IMR-90 (cell line): ENCODE results near the gene RUSF1. TPM values are rescaled to one million over a fixed set of nuclear protein-coding genes. Genes with fewer than 3 reads are reported as not detected.

ENCODE experiments used
- ATAC-seq: fragments of 200-7000 bp; cut with Tn5 transposase; 2 replicates; pipeline ENCODE4 v1.9.1; 2020; ENCODE audit warnings: low read depth, mild to moderate bottlenecking, moderate library complexity
- BruUV-seq: library from RNA; stranded (reverse); fragments of 400-500 nt; replicated peaks from 2 replicates; lab custom pipeline; 2021; lab: Mats Ljungman, UMichigan
- CTCF ChIA-PET: fragments of 300-600 bp; formaldehyde crosslinking; extraction: SDS; loops from one replicate; lab custom pipeline; 2021; ENCODE audit warnings: antibody characterized with exemption; lab: Yijun Ruan, JAX
- POLR2A ChIA-PET: fragments of 300-600 bp; sonication (Branson Sonifier 250); formaldehyde crosslinking; loops from one replicate; lab custom pipeline; 2022; ENCODE audit warnings: antibody characterized with exemption; ENCODE audit not compliant: unreplicated experiment; lab: Charles Lee
- DNase-seq: peaks from one replicate; pipeline ENCODE4 v3.0.0; 2013
- H2AFZ ChIP-seq: replicated peaks from 2 replicates; pipeline ENCODE3; 2013; ENCODE audit warnings: low read length, mild to moderate bottlenecking; ENCODE audit not compliant: poor library complexity
- H2AK5ac ChIP-seq: 2 replicates; pipeline ENCODE4 v1.6.1; 2013; ENCODE audit warnings: low read depth, low read length, inconsistent platforms
- H2AK9ac ChIP-seq: replicated peaks from 2 replicates; pipeline ENCODE3; 2013; ENCODE audit warnings: mild to moderate bottlenecking, low read depth, low read length, moderate library complexity; ENCODE audit not compliant: poor library complexity
- H2BK120ac ChIP-seq: 2 replicates; pipeline ENCODE4 v1.6.1; 2013; ENCODE audit warnings: low read depth, low read length, inconsistent platforms
- H2BK15ac ChIP-seq: 3 replicates; pipeline ENCODE4 v1.6.1; 2013; ENCODE audit warnings: low read depth, low read length, inconsistent platforms
- H2BK20ac ChIP-seq: 2 replicates; pipeline ENCODE4 v1.6.1; 2013; ENCODE audit warnings: low read depth, mild to moderate bottlenecking, inconsistent platforms, low read length, moderate library complexity
- H2BK5ac ChIP-seq: 2 replicates; pipeline ENCODE4 v1.6.1; 2013; ENCODE audit warnings: mild to moderate bottlenecking, low read depth, low read length, inconsistent platforms; ENCODE audit not compliant: poor library complexity, severe bottlenecking
- H3K14ac ChIP-seq: replicated peaks from 2 replicates; pipeline ENCODE4 v1.6.1; 2013; ENCODE audit warnings: low read depth, low read length, inconsistent platforms
- H3K18ac ChIP-seq: 2 replicates; pipeline ENCODE4 v1.6.1; 2013; ENCODE audit warnings: low read depth, low read length, control low read depth
- H3K23ac ChIP-seq: 2 replicates; pipeline ENCODE4 v1.6.1; 2013; ENCODE audit warnings: low read depth, low read length, inconsistent platforms
- H3K27ac ChIP-seq: 2 replicates; pipeline ENCODE4 v1.5.1; 2013; ENCODE audit warnings: mild to moderate bottlenecking, control low read depth, low read length; ENCODE audit not compliant: insufficient read depth
- H3K27me3 ChIP-seq: 2 replicates; pipeline ENCODE4 v1.6.1; 2013; ENCODE audit warnings: low read length; ENCODE audit not compliant: control insufficient read depth, insufficient read depth
- H3K36me3 ChIP-seq: 2 replicates; pipeline ENCODE4 v1.6.1; 2013; ENCODE audit warnings: low read length, mixed read lengths; ENCODE audit not compliant: control insufficient read depth, insufficient read depth
- H3K4ac ChIP-seq: 2 replicates; pipeline ENCODE4 v1.6.1; 2013; ENCODE audit warnings: low read depth, low read length, inconsistent platforms
- H3K4me1 ChIP-seq: 2 replicates; pipeline ENCODE4 v1.6.1; 2013; ENCODE audit warnings: low read length, mixed read lengths; ENCODE audit not compliant: control insufficient read depth, insufficient read depth
- H3K4me2 ChIP-seq: 2 replicates; pipeline ENCODE4 v1.6.1; 2013; ENCODE audit warnings: low read depth, mild to moderate bottlenecking, control low read depth, low read length, moderate library complexity
- H3K4me3 ChIP-seq: 2 replicates; pipeline ENCODE4 v1.5.1; 2013; ENCODE audit warnings: low read depth, mild to moderate bottlenecking, control low read depth, low read length, moderate library complexity; ENCODE audit not compliant: insufficient read depth
- H3K56ac ChIP-seq: 2 replicates; pipeline ENCODE4 v1.6.1; 2013; ENCODE audit warnings: low read length, inconsistent platforms; ENCODE audit not compliant: insufficient read depth; ENCODE audit errors: extremely low read depth
- H3K79me1 ChIP-seq, 2 experiments: 2 replicates each; pipeline ENCODE4 v1.6.1; 2013; ENCODE audit warnings: low read length in 2 of 2, inconsistent platforms in 1 of 2, low read depth in 1 of 2
- H3K9ac ChIP-seq: 2 replicates; pipeline ENCODE4 v1.6.1; 2013; ENCODE audit warnings: low read depth, low read length, control low read depth
- H3K9me1 ChIP-seq: 2 replicates; pipeline ENCODE4 v1.6.1; 2013; ENCODE audit warnings: low read length, inconsistent platforms; ENCODE audit not compliant: insufficient read depth
- H3K9me3 ChIP-seq: 2 replicates; pipeline ENCODE4 v1.6.1; 2013; ENCODE audit warnings: low read length; ENCODE audit not compliant: control insufficient read depth, insufficient read depth
- H4K20me1 ChIP-seq: 2 replicates; pipeline ENCODE4 v1.6.1; 2013; ENCODE audit warnings: low read length, inconsistent platforms; ENCODE audit not compliant: insufficient read depth
- H4K5ac ChIP-seq: 2 replicates; pipeline ENCODE4 v1.6.1; 2013; ENCODE audit warnings: mild to moderate bottlenecking, low read depth, low read length, control low read depth
- H4K8ac ChIP-seq, 2 experiments: 2 replicates each; pipeline ENCODE4 v1.6.1; 2013; ENCODE audit warnings: low read depth in 2 of 2, low read length in 2 of 2, control low read depth in 1 of 2, inconsistent platforms in 1 of 2
- H4K91ac ChIP-seq: 2 replicates; pipeline ENCODE4 v1.6.1; 2013; ENCODE audit warnings: low read depth, low read length, inconsistent platforms; ENCODE audit not compliant: insufficient read depth
- BHLHE40 ChIP-seq: fragments of 150-350 bp; IDR thresholded peaks from 2 replicates; pipeline ENCODE4 v1.6.1; 2016; ENCODE audit warnings: mild to moderate bottlenecking, low read depth, low read length
- CEBPB ChIP-seq: IDR thresholded peaks from 2 replicates; pipeline ENCODE4 v1.6.1; 2012; ENCODE audit warnings: low read depth, low read length, improper control_type of control experiment
- CHD1 ChIP-seq: IDR thresholded peaks from 2 replicates; pipeline ENCODE4 v1.6.1; 2012; ENCODE audit warnings: low read depth, low read length, improper control_type of control experiment
- FOS ChIP-seq: fragments of 150-350 bp; IDR thresholded peaks from 2 replicates; pipeline ENCODE4 v1.6.1; 2016; ENCODE audit warnings: low read depth, low read length
- MAFK ChIP-seq: IDR thresholded peaks from 2 replicates; pipeline ENCODE4 v1.6.1; 2012; ENCODE audit warnings: low read depth, low read length, improper control_type of control experiment
- MAZ ChIP-seq: IDR thresholded peaks from 2 replicates; pipeline ENCODE4 v1.6.1; 2012; ENCODE audit warnings: low read depth, mild to moderate bottlenecking, low read length, improper control_type of control experiment, moderate library complexity, borderline replicate concordance
- MXI1 ChIP-seq: IDR thresholded peaks from 2 replicates; pipeline ENCODE4 v1.6.1; 2012; ENCODE audit warnings: low read depth, mild to moderate bottlenecking, low read length, moderate library complexity, borderline replicate concordance
- NFE2L2 ChIP-seq: fragments of 150-350 bp; IDR thresholded peaks from 2 replicates; pipeline ENCODE4 v1.6.1; 2016; ENCODE audit warnings: low read depth, mild to moderate bottlenecking, low read length
- POLR2A ChIP-seq: IDR thresholded peaks from 2 replicates; pipeline ENCODE4 v1.6.1; 2012; ENCODE audit warnings: mild to moderate bottlenecking, low read depth, low read length
- RAD21 ChIP-seq: IDR thresholded peaks from 2 replicates; pipeline ENCODE4 v1.6.1; 2012; ENCODE audit warnings: low read length, improper control_type of control experiment
- RCOR1 ChIP-seq: IDR thresholded peaks from 2 replicates; pipeline ENCODE4 v1.6.1; 2012; ENCODE audit warnings: mild to moderate bottlenecking, low read length, improper control_type of control experiment; ENCODE audit not compliant: insufficient replicate concordance
- RFX5 ChIP-seq: IDR thresholded peaks from 2 replicates; pipeline ENCODE4 v1.8.0; 2012; ENCODE audit warnings: low read depth, mild to moderate bottlenecking, low read length, moderate library complexity
- SMC3 ChIP-seq: fragments of 150-350 bp; IDR thresholded peaks from 2 replicates; pipeline ENCODE4 v1.6.1; 2016; ENCODE audit warnings: low read depth, mild to moderate bottlenecking, antibody characterized with exemption, low read length, moderate library complexity
- WGBS, 2 experiments: methylation state at CpG; one replicate each; pipeline versions ENCODE4 v1.1.5 to v1.1.7; 2013; ENCODE audit warnings: missing lambda C conversion rate in 2 of 2; ENCODE audit not compliant: insufficient read length in 1 of 2; ENCODE audit errors: extremely low coverage in 2 of 2; 5-methylcytosine and 5-hydroxymethylcytosine counted together
- dilution Hi-C: fragments of 300-500 bp; cut with HindIII; formaldehyde crosslinking; loops from one replicate; pipeline ENCODE4 v1.14.3; 2018; ENCODE audit warnings: low sequenced_read_pairs; ENCODE audit not compliant: unreplicated experiment
- in situ Hi-C: fragments of 300-500 bp; cut with MboI; formaldehyde crosslinking; loops from 3 replicates; pipeline ENCODE4 v1.14.3; 2019; ENCODE audit warnings: low sequenced_read_pairs, inconsistent platforms, mixed read lengths
- intact Hi-C: fragments of 100-400 bp; cut with micrococcal nuclease; formaldehyde crosslinking; loops from 2 replicates; pipeline ENCODE4 v1.10.0; 2022
- polyA plus RNA-seq, 3 experiments: library from polyadenylated mRNA; depleted of rRNA; stranded (reverse); fragments of >200 nt; gene quantifications; 2 replicates each; pipeline ENCODE4 v1.2.3, GENCODE V29; 2012; ENCODE audit warnings: low replicate concordance in 1 of 3
- total RNA-seq: library from RNA; depleted of rRNA; stranded (reverse); fragments of >200 nt; gene quantifications from 2 replicates; pipeline ENCODE4 v1.2.3, GENCODE V29; 2012
- TF ChIP-seq, protein P1 (sequence below): conservative IDR thresholded peaks from 2 replicates; pipeline ENCODE4 v1.5.1; 2012; ENCODE audit warnings: mild to moderate bottlenecking, low read depth, low read length, improper control_type of control experiment
- TF ChIP-seq, protein P2 (sequence below): fragments of 150-350 bp; IDR thresholded peaks from 2 replicates; pipeline ENCODE4 v1.6.1; 2016; ENCODE audit warnings: low read depth, mild to moderate bottlenecking, low read length, moderate library complexity, borderline replicate concordance

The RUSF1 gene
- total and polyA plus RNA-seq, 2 of the 4 experiments (the other 2 are of a cell fraction), result 22.9 to 65.0 TPM

DNA sequence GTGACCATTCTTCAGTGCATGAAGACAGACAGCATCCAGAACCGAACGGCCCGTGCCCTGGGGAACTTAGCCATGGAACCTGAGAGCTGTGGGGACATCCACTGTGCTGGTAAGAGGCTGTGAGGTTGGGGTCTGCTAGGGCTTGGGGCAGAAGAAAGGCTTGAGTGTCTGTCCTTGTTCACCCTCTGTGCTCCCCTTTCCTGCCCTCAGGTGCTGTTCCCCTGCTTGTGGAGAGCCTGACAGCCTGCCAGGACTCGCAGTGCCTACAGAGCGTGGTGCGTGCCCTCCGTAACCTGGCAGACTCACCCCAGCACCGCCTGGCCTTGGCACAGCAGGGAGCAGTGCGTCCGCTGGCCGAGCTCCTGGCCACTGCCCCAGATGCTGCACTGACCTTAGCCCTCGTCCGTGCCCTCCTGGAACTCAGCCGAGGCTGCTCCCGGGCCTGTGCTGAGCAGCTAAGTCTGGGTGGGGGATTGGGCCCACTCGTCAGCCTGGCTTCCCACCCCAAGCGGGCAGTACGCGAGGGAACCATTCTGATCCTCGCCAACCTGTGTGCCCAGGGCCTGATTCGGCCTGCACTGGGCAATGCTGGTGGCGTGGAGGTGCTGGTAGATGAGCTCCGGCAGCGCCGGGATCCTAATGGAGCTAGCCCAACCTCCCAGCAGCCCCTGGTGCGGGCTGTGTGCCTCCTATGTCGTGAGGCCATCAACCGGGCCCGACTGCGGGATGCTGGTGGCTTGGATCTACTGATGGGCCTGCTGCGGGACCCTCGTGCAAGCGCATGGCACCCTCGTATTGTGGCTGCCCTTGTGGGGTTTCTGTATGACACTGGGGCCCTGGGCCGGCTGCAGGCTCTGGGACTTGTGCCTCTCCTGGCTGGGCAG, 46.0 kb downstream of the RUSF1 start:
- WGBS, 2 experiments, result 87% methylated on average over 17 of the region's 35 CpGs; no CpG with 5 or more reads in 1 of the 2 experiments

More for the DNA sequence above, 46.0 kb downstream of the RUSF1 start:
- H2AFZ ChIP-seq, result no peak overlapping the region
- H2BK5ac ChIP-seq, result no peak overlapping the region
- H3K4ac ChIP-seq, result no peak overlapping the region
- no peak overlapping the region for H3K4me2 ChIP-seq
- no peak overlapping the region for H3K4me3 ChIP-seq
- no peak overlapping the region for H3K18ac ChIP-seq
- TF ChIP-seq MAFK, result no peak
- no peak for TF ChIP-seq BHLHE40
- no peak for TF ChIP-seq CHD1
- TF ChIP-seq SMC3, result no peak
- TF ChIP-seq CEBPB, result no peak
- TF ChIP-seq FOS, result no peak
- no peak for TF ChIP-seq RFX5
- TF ChIP-seq, protein P1, sequence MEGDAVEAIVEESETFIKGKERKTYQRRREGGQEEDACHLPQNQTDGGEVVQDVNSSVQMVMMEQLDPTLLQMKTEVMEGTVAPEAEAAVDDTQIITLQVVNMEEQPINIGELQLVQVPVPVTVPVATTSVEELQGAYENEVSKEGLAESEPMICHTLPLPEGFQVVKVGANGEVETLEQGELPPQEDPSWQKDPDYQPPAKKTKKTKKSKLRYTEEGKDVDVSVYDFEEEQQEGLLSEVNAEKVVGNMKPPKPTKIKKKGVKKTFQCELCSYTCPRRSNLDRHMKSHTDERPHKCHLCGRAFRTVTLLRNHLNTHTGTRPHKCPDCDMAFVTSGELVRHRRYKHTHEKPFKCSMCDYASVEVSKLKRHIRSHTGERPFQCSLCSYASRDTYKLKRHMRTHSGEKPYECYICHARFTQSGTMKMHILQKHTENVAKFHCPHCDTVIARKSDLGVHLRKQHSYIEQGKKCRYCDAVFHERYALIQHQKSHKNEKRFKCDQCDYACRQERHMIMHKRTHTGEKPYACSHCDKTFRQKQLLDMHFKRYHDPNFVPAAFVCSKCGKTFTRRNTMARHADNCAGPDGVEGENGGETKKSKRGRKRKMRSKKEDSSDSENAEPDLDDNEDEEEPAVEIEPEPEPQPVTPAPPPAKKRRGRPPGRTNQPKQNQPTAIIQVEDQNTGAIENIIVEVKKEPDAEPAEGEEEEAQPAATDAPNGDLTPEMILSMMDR, result no peak
- no peak for TF ChIP-seq MXI1
- TF ChIP-seq, protein P2, sequence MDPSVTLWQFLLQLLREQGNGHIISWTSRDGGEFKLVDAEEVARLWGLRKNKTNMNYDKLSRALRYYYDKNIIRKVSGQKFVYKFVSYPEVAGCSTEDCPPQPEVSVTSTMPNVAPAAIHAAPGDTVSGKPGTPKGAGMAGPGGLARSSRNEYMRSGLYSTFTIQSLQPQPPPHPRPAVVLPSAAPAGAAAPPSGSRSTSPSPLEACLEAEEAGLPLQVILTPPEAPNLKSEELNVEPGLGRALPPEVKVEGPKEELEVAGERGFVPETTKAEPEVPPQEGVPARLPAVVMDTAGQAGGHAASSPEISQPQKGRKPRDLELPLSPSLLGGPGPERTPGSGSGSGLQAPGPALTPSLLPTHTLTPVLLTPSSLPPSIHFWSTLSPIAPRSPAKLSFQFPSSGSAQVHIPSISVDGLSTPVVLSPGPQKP, result no peak
- TF ChIP-seq MAZ, result no peak
- no peak for TF ChIP-seq NFE2L2
- TF ChIP-seq RCOR1, result no peak
- TF ChIP-seq RAD21, result no peak
- no peak for TF ChIP-seq POLR2A
- H3K56ac ChIP-seq, result no peak overlapping the region
- H4K91ac ChIP-seq, result no peak overlapping the region
- no peak overlapping the region for H2BK20ac ChIP-seq
- ChIA-PET POLR2A (no interaction called here), CTCF (no interaction called here)
- no peak overlapping the region for H3K9ac ChIP-seq
- H2BK120ac ChIP-seq, result no peak overlapping the region
- no peaks in the 10 kb centered on the region for H3K9me3 ChIP-seq
- H3K14ac ChIP-seq, result no peak overlapping the region
- H3K27me3 ChIP-seq, result no peaks in the 10 kb centered on the region
- no peak overlapping the region for H4K8ac ChIP-seq
- no peak for ATAC-seq
- H3K79me1 ChIP-seq, result peaks cover 11 to 28% of the 10 kb centered on the region in 2 experiments
- no peak for DNase-seq
- H4K20me1 ChIP-seq, result peaks cover 12% of the 10 kb centered on the region
- no TSS peak for BruUV-seq
- H3K9me1 ChIP-seq, result 0 out of 2 replicates have a peak, but pooled peaks cover 4% of the 10 kb centered on the region
- H3K36me3 ChIP-seq, result peaks cover 29% of the 10 kb centered on the region
- H2AK9ac ChIP-seq, result peak overlapping the region; percentile 63
- intact Hi-C loops, result no loop called here
- H2BK15ac ChIP-seq, result no peak overlapping the region
- dilution Hi-C loops, result no loop called here
- no peak overlapping the region for H2AK5ac ChIP-seq
- no peak overlapping the region for H4K5ac ChIP-seq
- in situ Hi-C loops, result loop anchor here (10.0 to 25.0 kb wide), 2 partner anchors 387 to 400 kb away; partner anchors contain the start of genes ZNF267, ZNF646 and ZNF668
- peaks cover 5% of the 10 kb centered on the region for H3K4me1 ChIP-seq
- no peak overlapping the region for H3K23ac ChIP-seq
- no peak overlapping the region for H3K27ac ChIP-seq
